NCI-H774 (cell line): ENCODE measurements around the gene USP17L24.
"Not testable (repeated sequence)": the region's sequence is repeated elsewhere in the genome, so short reads cannot be mapped to it uniquely, and the experiment has no call there.

Experiments
- DNase-seq: peaks from one replicate; lab custom pipeline; 2025; lab: John Stamatoyannopoulos, UW

The USP17L24 gene, protein sequence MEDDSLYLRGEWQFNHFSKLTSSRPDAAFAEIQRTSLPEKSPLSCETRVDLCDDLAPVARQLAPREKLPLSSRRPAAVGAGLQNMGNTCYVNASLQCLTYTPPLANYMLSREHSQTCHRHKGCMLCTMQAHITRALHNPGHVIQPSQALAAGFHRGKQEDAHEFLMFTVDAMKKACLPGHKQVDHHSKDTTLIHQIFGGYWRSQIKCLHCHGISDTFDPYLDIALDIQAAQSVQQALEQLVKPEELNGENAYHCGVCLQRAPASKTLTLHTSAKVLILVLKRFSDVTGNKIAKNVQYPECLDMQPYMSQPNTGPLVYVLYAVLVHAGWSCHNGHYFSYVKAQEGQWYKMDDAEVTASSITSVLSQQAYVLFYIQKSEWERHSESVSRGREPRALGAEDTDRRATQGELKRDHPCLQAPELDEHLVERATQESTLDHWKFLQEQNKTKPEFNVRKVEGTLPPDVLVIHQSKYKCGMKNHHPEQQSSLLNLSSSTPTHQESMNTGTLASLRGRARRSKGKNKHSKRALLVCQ

DNA sequence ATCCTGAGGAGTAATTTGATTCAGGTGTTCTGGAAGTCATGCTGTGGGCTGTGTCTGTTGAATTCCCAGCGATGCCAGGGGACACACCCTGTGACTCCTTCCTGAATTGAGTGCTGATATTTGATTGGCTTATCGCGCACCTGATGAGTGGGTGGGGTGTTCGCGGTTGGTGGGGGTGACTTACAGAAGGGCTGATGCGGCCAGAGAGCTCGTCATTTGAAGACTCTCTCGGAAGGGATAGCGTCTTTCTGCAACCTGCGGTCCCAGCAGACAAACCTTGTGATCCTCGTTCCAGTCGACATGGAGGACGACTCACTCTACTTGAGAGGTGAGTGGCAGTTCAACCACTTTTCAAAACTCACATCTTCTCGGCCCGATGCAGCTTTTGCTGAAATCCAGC is at the start of gene USP17L24:
Gene USP17L24, plus strand, starts transcription at position 301 of the 400 bp plus-strand sequence. Its CDS starts 0 bp downstream, at position 301.
- DNase-seq: not testable (repeated sequence)

DNA sequence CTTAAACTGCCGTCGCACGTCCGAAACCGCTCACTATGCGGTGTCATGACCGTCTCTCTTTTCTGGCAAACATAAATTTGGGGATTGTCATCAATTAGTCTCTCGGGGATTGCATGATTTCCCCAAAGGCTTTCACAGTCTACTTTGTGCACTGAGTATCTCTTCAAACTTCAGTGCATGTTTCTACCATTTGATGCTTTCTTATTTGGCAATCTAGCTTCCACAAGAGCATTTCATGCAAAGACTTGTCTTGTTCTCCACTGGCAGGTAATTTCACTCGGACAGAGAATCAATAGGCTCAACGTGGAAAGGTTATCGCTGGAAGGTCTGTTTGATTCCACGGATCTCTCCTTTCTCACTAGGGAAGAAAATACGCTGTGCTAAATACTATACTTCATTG is 774 bp upstream of the USP17L24 start:
- DNase-seq: not testable (repeated sequence)

DNA sequence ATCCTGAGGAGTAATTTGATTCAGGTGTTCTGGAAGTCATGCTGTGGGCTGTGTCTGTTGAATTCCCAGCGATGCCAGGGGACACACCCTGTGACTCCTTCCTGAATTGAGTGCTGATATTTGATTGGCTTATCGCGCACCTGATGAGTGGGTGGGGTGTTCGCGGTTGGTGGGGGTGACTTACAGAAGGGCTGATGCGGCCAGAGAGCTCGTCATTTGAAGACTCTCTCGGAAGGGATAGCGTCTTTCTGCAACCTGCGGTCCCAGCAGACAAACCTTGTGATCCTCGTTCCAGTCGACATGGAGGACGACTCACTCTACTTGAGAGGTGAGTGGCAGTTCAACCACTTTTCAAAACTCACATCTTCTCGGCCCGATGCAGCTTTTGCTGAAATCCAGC is 4.6 kb downstream of the USP17L24 start, which contains the start of gene USP17L25:
Gene USP17L25, plus strand, starts transcription at position 301 of the 400 bp plus-strand sequence. Its CDS starts 0 bp downstream, at position 301.
- DNase-seq: not testable (repeated sequence)

DNA sequence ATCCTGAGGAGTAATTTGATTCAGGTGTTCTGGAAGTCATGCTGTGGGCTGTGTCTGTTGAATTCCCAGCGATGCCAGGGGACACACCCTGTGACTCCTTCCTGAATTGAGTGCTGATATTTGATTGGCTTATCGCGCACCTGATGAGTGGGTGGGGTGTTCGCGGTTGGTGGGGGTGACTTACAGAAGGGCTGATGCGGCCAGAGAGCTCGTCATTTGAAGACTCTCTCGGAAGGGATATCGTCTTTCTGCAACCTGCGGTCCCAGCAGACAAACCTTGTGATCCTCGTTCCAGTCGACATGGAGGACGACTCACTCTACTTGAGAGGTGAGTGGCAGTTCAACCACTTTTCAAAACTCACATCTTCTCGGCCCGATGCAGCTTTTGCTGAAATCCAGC is 9.4 kb downstream of the USP17L24 start, which contains the start of gene USP17L26:
Gene USP17L26, plus strand, starts transcription at position 301 of the 400 bp plus-strand sequence. Its CDS starts 0 bp downstream, at position 301.
- not testable (repeated sequence) for DNase-seq

DNA sequence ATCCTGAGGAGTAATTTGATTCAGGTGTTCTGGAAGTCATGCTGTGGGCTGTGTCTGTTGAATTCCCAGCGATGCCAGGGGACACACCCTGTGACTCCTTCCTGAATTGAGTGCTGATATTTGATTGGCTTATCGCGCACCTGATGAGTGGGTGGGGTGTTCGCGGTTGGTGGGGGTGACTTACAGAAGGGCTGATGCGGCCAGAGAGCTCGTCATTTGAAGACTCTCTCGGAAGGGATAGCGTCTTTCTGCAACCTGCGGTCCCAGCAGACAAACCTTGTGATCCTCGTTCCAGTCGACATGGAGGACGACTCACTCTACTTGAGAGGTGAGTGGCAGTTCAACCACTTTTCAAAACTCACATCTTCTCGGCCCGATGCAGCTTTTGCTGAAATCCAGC is 14.1 kb downstream of the USP17L24 start, which contains the start of gene USP17L5:
Gene USP17L5, plus strand, starts transcription at position 301 of the 400 bp plus-strand sequence. Its CDS starts 0 bp downstream, at position 301.
- not testable (repeated sequence) for DNase-seq

DNA sequence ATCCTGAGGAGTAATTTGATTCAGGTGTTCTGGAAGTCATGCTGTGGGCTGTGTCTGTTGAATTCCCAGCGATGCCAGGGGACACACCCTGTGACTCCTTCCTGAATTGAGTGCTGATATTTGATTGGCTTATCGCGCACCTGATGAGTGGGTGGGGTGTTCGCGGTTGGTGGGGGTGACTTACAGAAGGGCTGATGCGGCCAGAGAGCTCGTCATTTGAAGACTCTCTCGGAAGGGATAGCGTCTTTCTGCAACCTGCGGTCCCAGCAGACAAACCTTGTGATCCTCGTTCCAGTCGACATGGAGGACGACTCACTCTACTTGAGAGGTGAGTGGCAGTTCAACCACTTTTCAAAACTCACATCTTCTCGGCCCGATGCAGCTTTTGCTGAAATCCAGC is 18.9 kb downstream of the USP17L24 start, which contains the start of gene USP17L27:
Gene USP17L27, plus strand, starts transcription at position 301 of the 400 bp plus-strand sequence. Its CDS starts 0 bp downstream, at position 301.
- not testable (repeated sequence) for DNase-seq

DNA sequence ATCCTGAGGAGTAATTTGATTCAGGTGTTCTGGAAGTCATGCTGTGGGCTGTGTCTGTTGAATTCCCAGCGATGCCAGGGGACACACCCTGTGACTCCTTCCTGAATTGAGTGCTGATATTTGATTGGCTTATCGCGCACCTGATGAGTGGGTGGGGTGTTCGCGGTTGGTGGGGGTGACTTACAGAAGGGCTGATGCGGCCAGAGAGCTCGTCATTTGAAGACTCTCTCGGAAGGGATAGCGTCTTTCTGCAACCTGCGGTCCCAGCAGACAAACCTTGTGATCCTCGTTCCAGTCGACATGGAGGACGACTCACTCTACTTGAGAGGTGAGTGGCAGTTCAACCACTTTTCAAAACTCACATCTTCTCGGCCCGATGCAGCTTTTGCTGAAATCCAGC is 23.6 kb downstream of the USP17L24 start, which contains the start of gene USP17L28:
Gene USP17L28, plus strand, starts transcription at position 301 of the 400 bp plus-strand sequence. Its CDS starts 0 bp downstream, at position 301.
- not testable (repeated sequence) for DNase-seq

DNA sequence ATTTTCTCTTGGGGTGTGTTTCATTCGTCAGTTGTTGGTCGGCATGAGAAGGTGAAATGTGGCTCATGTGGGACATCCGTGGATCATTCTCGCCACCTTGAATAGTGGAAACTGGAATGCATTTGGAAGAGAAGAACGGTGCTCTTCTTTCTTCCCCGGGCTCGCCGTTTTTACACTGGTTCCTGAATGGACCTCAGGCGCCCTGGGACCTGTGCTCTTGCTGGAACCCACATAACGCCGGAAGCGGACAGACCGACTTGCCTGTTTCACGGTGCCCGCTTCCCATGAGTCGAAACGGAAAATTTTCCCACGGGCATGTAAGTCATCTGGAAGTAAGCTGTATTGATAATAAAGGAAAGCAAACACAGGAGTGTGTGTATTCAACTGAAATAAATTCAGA is 25.9 kb downstream of the USP17L24 start:
- DNase-seq: not testable (repeated sequence)

DNA sequence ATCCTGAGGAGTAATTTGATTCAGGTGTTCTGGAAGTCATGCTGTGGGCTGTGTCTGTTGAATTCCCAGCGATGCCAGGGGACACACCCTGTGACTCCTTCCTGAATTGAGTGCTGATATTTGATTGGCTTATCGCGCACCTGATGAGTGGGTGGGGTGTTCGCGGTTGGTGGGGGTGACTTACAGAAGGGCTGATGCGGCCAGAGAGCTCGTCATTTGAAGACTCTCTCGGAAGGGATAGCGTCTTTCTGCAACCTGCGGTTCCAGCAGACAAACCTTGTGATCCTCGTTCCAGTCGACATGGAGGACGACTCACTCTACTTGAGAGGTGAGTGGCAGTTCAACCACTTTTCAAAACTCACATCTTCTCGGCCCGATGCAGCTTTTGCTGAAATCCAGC is 28.4 kb downstream of the USP17L24 start, which contains the start of gene USP17L29:
Gene USP17L29, plus strand, starts transcription at position 301 of the 400 bp plus-strand sequence. Its CDS starts 0 bp downstream, at position 301.
- DNase-seq: not testable (repeated sequence)

DNA sequence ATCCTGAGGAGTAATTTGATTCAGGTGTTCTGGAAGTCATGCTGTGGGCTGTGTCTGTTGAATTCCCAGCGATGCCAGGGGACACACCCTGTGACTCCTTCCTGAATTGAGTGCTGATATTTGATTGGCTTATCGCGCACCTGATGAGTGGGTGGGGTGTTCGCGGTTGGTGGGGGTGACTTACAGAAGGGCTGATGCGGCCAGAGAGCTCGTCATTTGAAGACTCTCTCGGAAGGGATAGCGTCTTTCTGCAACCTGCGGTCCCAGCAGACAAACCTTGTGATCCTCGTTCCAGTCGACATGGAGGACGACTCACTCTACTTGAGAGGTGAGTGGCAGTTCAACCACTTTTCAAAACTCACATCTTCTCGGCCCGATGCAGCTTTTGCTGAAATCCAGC is 37.9 kb downstream of the USP17L24 start, which contains the start of gene USP17L30:
Gene USP17L30, plus strand, starts transcription at position 301 of the 400 bp plus-strand sequence. Its CDS starts 0 bp downstream, at position 301.
- not testable (repeated sequence) for DNase-seq
